ENCODE results near the gene ST8SIA2.

DNA sequence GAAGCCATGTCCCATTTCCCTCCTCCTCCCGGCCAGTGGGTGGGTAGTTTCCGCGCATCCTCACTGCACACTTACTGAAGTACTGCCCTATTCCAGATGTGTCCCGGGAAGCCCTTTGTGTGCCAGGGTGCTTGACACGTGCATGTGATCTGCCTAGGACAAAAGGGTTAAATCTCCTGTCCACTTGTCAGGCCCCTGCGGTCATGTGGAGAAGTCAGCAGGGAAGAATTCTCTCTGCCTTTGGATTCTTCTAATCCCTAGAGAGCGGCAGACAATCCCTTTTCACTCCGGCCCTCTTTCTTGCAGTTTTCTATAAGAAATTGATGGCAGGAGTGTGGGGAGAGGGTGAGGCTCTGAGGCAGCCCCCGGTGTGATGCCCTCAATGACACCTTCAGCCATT lies 19.8 kb downstream of the ST8SIA2 start:
- TF ChIP-seq POLR2A (IDR thresholded peaks at IDR 0.05) (no peak), POLR2AphosphoS5 (IDR thresholded peaks at IDR 0.05) (no peak)
- TF ChIP-seq, protein P1, sequence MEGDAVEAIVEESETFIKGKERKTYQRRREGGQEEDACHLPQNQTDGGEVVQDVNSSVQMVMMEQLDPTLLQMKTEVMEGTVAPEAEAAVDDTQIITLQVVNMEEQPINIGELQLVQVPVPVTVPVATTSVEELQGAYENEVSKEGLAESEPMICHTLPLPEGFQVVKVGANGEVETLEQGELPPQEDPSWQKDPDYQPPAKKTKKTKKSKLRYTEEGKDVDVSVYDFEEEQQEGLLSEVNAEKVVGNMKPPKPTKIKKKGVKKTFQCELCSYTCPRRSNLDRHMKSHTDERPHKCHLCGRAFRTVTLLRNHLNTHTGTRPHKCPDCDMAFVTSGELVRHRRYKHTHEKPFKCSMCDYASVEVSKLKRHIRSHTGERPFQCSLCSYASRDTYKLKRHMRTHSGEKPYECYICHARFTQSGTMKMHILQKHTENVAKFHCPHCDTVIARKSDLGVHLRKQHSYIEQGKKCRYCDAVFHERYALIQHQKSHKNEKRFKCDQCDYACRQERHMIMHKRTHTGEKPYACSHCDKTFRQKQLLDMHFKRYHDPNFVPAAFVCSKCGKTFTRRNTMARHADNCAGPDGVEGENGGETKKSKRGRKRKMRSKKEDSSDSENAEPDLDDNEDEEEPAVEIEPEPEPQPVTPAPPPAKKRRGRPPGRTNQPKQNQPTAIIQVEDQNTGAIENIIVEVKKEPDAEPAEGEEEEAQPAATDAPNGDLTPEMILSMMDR (IDR thresholded peaks at IDR 0.05), result no peak

Data from suprapubic skin (tissue), 4 donors.